SKM-1 (cell line): ENCODE results near the gene PVALEF.
"Not testable (repeated sequence)": the region's sequence is repeated elsewhere in the genome, so short reads cannot be mapped to it uniquely, and the experiment has no call there.

ENCODE experiments used
- DNase-seq: peaks from one replicate; lab custom pipeline; 2025; ENCODE audit not compliant: unreplicated experiment; lab: John Stamatoyannopoulos, UW

PVALEF gene

DNA sequence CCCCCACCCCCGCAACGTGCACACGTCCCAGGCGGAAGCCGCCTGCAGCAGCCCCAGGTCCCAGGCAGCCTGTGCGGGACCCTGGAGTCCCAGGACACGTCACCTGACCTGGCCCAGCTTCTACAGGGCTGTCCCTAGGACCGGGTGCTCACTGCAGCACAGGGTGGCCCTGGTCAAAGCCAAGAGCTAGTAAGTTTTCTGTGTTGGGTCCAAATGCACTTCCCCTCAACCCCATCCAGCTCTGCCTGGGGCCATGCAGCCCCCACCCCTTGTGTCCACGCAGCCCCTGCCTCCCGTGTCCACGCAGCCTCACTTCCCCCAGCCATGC is 22.1 kb upstream of the PVALEF start:
- DNase-seq = no peak

DNA sequence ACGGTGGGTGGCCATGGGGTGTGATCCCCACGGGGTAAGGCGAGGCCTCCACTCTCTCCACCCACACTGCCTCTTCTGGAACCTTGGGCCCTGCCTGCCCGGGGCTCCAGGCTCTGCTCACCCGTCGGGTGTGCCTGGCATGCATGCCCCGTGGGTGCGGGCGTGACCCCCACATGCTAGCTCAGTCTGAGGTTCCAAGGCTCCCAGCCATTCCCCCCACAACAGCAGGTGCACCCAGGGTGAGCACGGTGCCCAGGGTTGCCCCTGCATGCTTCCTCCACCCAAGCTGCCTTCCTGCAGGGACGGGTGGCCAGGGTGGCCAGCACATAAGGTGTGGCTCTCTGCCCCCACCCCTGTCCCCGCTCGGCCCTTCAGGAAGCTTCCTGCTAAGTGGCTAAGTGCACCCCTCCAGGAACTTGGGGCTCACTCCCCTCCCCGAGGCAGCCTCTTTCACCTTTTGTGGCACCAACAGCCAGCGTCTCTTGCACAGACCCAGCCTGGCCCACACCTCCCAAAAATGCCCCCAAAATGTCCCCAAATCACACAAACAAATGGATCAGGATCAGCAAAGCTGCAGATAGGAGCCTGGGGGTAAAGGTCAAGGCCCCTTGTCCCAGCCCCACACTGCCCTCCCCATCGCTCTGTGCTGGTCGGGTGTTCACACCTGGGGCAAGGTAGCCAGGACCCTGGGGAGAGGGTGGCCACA is 21.4 kb upstream of the PVALEF start:
- no peak for DNase-seq

DNA sequence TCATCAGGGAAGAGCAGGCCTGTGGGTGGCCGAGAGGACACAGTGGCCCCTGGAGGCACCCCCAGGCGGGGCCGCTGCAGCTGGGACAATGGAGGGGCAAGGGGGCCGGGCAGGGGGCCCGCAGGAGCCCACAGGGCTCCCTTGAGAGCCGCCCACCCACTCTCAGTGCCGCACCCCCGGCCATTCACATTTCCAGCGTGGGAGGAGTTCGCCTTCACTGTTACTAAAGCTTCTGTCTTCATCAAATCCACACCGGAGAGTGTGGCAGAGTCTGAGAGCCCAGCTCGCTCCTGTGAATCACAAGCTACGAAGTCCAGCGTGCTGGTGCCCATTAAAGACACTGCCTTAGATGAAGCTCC is 20.9 kb upstream of the PVALEF start:
- DNase-seq = no peak

DNA sequence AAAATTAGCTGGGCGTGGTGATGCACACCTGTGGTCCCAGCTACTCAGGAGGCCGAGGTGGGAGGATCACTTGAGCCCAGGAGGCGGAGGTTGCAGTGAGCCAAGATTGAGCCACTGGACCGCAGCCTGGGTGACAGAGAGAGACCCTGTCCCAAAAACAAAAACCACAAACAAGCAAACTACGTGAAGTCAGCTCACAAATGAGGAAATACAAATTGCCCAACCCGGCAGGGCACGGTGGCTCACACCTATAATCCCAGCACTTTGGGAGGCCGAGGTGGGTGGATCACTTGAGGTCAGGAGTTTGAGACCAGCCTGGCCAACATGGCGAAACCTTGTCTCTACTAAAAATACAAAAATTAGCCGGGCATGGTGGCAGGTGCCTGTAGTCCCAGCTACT is 19.1 kb upstream of the PVALEF start:
- DNase-seq = not testable (repeated sequence)

DNA sequence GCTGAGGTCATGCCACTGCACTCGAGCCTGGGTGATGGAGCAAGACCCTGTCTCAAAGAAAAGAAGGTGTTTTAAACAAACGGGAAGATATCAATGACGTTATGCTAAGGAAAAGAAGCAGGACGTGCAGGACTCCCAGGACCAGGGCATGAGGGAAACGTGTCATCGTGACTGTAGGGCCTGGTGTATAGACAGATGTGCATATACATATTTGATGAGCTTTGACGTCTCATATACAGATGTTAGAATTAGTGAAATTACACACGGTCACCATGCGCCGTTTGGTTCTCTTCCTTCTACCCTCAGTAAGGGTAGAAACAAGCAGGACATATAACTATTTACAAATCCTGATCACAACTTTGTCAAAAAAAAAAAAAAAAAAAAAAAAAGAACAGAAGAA is 17.6 kb upstream of the PVALEF start:
- no peak for DNase-seq

DNA sequence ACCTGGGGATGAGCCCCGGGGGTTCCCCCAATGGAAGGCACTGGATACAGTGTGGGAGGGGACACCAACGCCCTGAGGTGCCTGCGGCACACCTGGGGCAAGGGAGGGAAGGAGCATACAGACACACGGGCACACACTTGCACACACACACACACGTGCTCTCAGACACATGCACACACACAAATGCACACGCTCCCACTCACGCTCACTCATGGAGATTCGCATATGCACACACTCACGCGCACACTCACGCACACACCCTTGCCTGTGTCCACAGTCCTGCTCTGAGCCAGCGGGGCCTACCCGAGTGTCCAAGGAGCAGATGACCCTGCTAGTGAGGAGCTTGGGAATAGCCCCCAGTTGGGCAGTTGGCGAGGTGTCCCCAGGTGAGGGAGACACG is 16.7 kb upstream of the PVALEF start:
- no peak for DNase-seq

DNA sequence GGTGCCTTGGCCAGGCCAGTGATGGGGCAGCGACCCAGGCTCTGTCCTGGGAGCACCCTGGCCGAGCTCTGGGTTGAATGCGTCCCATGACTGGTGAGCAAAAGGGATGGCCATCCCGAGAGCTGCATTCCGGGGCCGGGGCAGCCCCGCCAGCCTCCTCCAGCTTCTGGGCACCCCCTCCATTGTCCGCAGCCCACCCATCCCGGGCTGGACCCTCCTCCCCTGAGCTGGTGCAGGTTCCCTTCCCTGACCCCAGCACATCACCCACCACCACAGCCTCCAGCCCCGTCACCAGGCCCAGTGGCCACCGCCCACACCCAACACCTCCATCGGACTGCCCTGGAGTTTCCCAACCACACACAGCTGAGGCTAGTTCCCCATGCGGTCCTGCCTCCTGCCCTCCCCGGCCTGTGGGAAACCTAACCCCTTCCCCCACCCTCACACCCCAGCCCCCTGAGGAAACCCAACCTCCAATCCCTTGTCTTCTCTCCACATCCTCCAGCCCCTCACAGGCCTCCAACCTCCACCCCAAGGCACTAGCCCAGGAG is 16.2 kb upstream of the PVALEF start:
- no peak for DNase-seq

DNA sequence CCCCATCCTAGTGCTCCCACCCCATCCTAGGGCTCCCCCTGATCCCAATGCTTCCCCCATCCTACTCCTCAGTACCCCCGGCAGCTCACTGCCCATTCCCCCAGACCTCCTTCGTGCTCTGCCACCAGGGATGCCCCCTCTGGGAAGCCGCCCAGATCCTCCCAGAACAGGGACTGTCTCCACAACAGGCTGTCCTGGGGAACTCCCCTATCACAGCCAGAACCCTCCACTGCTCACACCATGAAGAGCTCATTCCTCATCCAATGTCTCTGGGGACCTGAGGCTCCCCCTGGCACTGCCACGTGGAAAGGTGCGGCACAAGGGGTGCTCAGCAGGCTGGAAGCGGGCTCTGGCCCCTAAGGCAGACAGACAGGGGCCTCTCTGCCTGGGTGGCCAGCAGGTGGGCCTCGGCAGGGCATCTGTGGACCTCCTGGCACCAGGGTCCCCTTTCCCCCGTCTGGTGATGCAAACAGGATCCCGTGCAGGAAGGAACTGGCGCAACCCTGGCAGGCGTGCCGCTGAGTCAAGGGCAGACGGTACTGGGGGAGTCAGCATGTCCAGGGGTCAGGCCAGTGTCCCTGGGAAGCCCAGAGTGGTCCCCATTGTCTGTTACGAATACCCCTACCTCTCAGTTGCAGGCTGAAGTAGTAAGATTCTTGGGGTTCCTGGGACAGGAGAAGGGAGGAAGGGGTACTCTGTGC is 14.8 kb upstream of the PVALEF start:
- DNase-seq = peak; percentile 18

DNA sequence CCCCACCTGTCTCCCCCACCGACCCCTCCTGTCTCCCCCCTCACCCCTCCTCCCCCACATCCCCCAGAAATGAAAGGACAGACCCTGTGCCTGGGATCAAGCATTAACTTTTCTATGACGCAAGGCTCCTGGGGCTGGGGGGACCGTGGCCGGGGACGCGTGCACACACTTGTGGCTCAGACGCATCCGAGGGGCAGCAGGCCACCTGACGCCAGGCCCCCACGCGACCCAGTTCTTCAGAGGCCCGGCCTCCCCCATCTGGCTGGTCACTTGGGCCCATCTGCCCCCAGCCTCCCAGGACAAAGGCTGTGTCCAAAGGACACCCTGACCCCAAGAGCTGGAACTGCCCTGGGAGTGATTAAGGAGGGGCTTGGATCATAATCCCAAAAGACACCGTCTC is 14.0 kb upstream of the PVALEF start:
- no peak for DNase-seq

DNA sequence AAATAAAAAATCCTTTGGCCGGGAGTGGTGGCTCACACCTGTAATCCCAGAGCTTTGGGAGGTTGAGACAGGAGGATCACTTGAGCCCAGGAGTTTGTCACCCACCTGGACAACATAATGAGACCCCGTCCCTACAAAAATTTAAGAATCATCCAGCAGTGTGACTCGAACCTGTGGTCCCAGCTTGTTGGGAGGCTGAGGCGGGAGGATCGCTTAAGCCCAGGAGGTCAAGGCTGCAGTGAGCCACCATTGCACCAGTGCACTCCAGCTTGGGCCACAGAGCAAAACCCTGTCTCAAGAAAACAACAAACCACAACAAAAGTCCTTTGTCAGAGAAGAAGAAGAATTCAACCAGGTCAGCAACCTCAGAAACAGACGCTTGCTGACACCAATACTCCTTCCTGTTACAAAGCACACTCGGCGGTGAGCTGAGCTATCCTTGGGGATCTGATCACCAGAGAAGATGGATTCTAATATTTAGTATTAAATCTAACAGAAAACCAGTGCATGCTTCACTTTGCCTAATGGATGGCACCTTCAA is 12.9 kb upstream of the PVALEF start:
- DNase-seq = no peak

DNA sequence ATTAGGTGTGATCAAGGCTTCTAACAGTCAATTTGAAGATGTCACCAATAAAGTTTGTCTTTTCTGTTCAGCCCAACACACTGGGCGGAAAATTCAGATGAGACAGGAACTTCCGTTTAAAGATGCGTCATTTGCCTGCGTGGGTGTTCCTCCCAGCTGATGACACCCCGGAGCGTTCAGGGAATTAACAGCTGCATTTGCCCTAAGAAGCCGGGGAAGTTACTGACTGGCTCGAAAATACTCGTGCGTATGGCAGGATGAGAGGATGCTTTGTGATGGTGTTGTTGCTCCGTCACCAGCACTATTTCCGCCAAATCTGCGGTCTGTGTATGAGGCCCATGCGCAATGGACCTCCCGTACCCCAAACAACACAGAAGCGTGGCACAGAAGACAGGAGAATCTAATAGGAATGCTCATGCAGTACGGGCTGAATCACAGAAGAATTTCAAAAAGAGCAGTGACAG is 11.9 kb upstream of the PVALEF start:
- no peak for DNase-seq

DNA sequence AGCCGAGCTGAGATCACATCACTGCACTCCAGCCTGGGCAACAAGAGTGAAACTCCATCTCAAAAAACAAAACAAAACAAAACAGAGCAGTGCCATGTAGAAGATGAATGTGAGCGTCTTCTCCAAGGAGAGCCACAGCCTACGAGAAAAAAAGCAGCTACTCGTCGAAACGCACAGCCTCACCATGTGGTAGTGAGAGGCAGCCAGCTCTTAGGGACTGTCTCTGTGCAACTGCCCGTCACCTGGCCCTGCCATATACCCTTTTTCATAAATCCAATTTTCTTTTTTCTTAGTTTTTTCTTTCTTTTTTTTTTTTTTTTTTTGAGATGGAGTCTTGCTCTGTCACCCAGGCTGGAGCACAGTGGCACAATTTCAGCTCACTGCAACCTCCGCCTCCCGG is 11.3 kb upstream of the PVALEF start:
- not testable (repeated sequence) for DNase-seq

DNA sequence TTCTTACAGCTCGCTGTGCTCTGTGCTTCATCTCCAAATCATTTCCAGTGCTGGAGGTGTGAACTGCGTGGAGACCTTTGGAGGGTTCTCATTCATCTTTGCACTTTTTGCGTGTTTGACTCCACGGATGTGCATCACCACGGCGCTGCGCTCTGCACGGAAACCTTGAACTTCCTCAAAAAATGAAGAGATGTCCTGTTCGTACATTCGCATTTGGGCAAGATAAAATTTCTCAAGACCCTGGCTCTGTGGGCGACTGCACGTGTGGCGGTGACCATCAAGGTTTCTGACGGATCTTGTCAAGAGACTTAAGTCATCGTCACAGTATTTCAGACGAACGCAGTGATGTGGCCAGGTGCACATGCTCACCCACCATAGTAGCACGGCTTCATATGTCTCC is 10.3 kb upstream of the PVALEF start:
- no peak for DNase-seq

DNA sequence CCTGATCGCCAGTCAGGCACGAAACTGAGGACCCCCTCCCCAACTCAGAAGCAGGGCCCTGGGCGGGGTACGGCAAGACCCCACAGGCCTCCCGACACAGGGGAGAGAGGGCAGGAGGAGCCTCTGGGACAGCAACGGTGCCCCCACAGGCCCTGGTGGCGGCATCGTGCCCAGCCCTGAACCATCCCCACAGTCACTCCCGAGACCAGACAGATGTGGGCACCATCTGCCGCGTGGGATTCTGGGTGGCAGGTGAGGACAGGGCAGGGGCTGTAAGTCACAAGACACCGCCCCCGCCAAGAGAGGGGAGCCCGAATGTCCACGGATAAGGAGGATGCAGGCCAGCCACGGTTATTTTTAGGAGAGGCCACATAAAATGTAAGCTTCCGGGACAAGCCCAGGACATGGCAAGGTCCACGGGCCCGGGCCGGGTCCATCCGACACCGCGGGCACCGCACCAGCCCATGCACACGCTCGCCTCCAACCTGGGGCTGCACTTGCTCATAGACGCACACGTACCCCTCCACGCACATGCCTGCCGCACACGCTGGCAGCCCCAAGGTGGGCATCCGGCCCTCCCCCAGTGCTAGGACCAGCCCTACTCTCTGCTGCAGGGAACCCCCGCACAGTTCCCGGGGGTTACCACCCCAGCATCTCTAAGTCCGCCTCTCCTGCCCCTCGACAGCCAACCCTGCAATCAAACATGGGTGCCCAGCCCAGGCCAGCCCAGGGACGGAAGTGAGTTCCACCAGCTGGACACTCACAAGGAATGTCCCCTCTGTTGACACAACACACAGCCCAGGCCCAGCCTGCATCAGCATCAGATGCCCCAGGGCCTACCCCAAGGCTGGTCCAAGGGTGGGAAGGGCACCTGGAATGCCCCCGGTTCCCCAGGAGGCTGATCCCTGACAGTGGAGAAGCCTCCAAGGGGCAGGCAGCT is 8.2 kb upstream of the PVALEF start:
- no peak for DNase-seq

DNA sequence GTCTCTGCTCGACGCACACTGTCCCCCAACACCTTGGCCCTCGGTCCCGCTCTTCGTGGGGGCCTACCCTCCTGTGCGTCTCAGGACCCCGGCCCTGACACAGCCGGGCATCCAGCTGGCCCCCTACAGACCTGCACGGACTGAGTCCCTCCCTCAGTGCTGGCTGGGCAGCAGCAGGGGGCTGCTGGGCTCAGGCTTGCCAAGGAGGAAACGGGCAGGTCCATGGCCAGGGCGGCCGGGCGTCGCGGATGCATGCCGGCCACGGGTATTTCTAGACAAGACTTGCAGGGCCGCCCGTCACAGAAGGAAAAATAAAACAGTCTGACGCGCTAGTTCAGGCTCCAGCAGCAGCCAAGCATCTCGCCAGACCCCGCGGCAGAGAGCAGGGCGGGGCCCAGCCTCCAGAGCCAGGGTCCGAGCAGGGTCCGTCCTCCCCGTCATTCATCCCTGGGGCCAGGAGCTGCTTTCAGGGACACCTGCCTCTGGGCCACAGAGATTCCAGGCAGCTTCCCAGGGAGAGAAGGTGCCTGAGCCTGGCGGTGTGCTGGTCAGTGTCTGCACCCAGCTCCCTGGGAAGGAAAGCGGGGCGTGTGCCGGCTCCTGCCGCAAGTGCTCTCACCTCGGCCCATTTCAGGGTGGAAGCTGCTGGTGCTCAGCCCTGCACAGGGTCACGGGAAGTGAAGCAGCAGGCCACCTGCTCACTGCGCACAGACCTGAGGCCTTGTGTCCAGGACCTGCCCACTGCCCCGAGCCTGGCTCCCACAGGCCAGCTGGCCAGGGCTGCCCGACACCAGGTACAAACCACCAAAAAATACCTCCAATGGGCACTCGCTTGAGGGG is 7.2 kb upstream of the PVALEF start:
- DNase-seq = no peak

DNA sequence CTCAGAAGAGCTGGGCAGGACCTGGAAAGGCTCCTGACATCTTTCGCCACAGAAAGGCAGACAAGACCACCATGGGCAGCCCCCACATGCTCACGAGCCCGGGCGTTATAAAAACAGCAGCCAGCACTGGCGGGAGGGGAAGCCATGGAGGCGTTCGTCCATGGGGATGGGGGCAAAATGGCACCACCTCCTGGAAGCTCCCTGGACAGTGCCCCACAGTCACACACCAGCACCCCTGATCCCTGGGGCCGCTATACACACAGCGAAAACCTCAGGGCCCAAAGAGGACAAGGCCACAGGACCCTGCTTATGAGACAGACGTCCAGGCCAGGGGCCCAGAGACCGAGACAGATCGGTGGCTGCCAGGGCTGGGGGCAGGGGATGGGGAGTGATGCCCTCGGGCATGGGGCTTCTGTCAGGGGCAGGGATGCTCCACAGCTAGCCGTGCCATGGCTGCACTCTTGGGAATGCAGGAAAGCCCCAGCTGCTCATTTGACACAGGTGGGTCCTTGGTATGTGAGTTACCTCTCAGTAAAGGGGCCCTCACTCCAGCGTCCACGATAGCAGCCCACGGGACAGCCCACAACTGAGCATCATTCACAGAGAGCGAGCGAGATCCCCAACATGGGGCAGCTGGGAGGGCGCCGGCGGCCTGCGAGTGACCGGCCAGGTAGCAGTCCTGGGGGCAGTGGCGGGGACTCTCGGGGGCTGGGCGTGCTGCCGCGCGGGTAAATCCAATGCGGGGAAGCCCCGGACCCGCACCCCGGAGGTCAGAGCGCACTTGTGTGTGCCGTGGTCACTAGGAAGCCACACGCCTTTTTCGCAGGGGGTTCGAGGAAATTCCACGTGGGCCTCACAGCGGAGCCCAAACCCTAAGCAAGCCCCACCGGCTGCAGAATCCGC is 6.4 kb upstream of the PVALEF start:
- no peak for DNase-seq

DNA sequence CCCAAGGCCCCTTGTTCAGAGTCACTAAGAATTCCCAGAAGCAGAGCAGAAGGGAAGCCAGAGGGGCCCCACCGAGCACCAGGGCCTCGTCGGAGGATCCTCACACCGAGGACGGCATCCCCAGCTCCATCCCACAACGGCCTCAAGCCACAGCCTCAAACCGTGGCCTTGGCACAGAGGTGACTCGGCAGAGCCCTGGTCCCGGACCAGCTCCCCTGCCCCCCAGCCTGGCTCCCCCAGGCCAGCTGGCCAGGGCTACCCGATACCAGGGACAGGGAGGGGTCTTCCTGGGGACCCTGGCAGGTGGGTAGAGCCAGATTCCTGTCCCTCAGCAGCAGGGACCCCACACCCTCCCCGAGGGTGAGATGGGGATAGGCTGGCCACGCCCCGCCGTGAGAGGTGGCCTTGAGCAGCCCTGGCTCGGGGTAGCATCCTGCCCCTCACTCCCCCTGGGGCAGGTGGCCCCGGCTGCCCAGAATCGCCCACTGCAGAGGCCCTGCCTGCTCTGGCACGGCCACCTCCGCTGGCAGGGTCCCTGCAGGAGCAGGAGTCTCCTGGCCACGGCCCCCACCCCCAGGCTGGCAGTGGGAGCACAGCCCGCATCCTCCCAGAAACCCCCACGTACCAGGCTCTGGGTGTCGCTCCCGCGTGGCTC is 5.6 kb upstream of the PVALEF start:
- DNase-seq = no peak

DNA sequence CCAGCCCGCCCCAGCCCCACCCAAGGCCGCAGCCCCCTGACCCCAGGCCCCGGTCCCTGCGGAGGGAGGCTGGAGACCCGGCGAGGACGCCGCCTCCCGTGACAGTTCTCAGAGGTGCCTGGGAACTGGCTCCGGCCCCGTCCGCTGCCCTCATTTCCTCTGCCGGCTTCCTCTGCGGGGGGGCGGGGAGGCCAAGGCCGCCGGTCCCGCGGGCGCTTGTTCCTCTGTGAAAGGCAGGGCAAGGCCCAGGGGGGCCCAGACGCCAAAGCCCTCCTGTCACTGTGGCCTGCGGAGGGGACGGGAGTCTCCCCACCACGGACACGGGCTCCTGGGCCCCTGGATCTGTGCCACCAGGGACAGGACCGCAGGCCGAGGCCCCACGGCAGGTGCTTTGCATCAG is 5.0 kb upstream of the PVALEF start:
- DNase-seq = no peak
